Tibial nerve (tissue), 3 donors: ENCODE data around the gene RBFA.

ENCODE experiments used
- POLR2A ChIP-seq, 2 donors: fragments of 450-650 bp; IDR thresholded peaks; one replicate each; pipeline ENCODE4 v1.6.1; 2017; ENCODE audit warnings: antibody characterized with exemption in 2 of 2, mild to moderate bottlenecking in 2 of 2, moderate library complexity in 2 of 2
- TF ChIP-seq, protein P1 (sequence below), 5 experiments: fragments of 200-600 bp in 3 of 5; fragments of 450-650 bp in 2 of 5; sonication (generic) in 3 of 5; IDR thresholded peaks; one replicate each; pipeline ENCODE4 v1.5.1; 2016 to 2019; ENCODE audit warnings: antibody characterized with exemption in 5 of 5, mild to moderate bottlenecking in 3 of 5, moderate library complexity in 2 of 5

- TF ChIP-seq, protein P1, sequence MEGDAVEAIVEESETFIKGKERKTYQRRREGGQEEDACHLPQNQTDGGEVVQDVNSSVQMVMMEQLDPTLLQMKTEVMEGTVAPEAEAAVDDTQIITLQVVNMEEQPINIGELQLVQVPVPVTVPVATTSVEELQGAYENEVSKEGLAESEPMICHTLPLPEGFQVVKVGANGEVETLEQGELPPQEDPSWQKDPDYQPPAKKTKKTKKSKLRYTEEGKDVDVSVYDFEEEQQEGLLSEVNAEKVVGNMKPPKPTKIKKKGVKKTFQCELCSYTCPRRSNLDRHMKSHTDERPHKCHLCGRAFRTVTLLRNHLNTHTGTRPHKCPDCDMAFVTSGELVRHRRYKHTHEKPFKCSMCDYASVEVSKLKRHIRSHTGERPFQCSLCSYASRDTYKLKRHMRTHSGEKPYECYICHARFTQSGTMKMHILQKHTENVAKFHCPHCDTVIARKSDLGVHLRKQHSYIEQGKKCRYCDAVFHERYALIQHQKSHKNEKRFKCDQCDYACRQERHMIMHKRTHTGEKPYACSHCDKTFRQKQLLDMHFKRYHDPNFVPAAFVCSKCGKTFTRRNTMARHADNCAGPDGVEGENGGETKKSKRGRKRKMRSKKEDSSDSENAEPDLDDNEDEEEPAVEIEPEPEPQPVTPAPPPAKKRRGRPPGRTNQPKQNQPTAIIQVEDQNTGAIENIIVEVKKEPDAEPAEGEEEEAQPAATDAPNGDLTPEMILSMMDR (IDR thresholded peaks at IDR 0.05): no peak
- peak in 1 of 2 donors; percentile 47 for TF ChIP-seq POLR2A (IDR thresholded peaks at IDR 0.05)
Observed at GRCh38 chr18:80033181-80034067, 810 bp upstream of the RBFA start.
